HCT116 (cell line): Measurements from ENCODE around the gene RIPOR2. TPM values are rescaled to one million over a fixed set of nuclear protein-coding genes. Genes with fewer than 3 reads are reported as not detected.

Experiments
- ATAC-seq: fragments of 200-7000 bp; cut with Tn5 transposase; 2 replicates; pipeline ENCODE4 v1.9.1; 2020; ENCODE audit warnings: mild to moderate bottlenecking, moderate library complexity
- BruUV-seq: library from RNA; stranded (reverse); fragments of 400-500 nt; replicated peaks from 2 replicates; lab custom pipeline; 2021; lab: Mats Ljungman, UMichigan
- CTCF ChIA-PET: fragments of 300-600 bp; sonication (Branson Sonifier 250); formaldehyde crosslinking; loops from one replicate; lab custom pipeline; 2021; ENCODE audit warnings: antibody characterized with exemption; lab: Charles Lee
- POLR2A ChIA-PET: fragments of 300-600, 350-600 bp; sonication (Branson Sonifier 250); formaldehyde crosslinking; loops from one replicate; lab custom pipeline; 2021; ENCODE audit warnings: antibody characterized with exemption; lab: Charles Lee
- RAD21 ChIA-PET, 2 experiments: fragments of 300-600 bp; sonication (Branson Sonifier 250); formaldehyde crosslinking; loops; one replicate each; lab custom pipeline; 2023; ENCODE audit warnings: low total read pairs in 2 of 2; ENCODE audit not compliant: uncharacterized antibody in 2 of 2, unreplicated experiment in 2 of 2, low non-redundant PET in 1 of 2; lab: Charles Lee
- DNase-seq: peaks from one replicate; pipeline ENCODE4 v3.0.0-alpha.2; 2010; ENCODE audit warnings: low read depth, low spot score
- H2AFZ ChIP-seq: fragments of 200-600 bp; shearing (Covaris generic), sonication (generic); 2 replicates; pipeline ENCODE4 v1.6.1; 2017; ENCODE audit warnings: low read depth, mixed run types, mixed read lengths, antibody characterized with exemption, low read length; ENCODE audit not compliant: poor library complexity, severe bottlenecking
- H3K27ac ChIP-seq: 2 replicates; pipeline ENCODE4 v1.5.1; 2012; ENCODE audit warnings: low read depth, low read length
- H3K27me3 ChIP-seq: fragments of 200-600 bp; sonication (generic); 2 replicates; pipeline ENCODE4 v1.6.1; 2016; ENCODE audit warnings: mixed run types, low read length, mixed read lengths; ENCODE audit not compliant: insufficient read depth
- H3K36me3 ChIP-seq, 2 experiments: fragments of 200-500 bp in 1 of 2; fragments of 200-600 bp in 1 of 2; sonication (Bioruptor generic) in 1 of 2; sonication (generic) in 1 of 2; 2 replicates each; pipeline versions ENCODE4 v1.5.1 to v1.6.1; 2014 to 2016; ENCODE audit warnings: low read length in 2 of 2, inconsistent platforms in 1 of 2, mixed read lengths in 1 of 2, mixed run types in 1 of 2; ENCODE audit not compliant: insufficient read depth in 2 of 2, control insufficient read depth in 1 of 2
- H3K4me1 ChIP-seq, 2 experiments: fragments of 200-600 bp in 1 of 2; sonication (generic) in 1 of 2; 2 replicates each; pipeline versions ENCODE4 v1.5.1 to v1.6.1; 2012 to 2017; ENCODE audit warnings: low read length in 2 of 2, inconsistent platforms in 1 of 2, mild to moderate bottlenecking in 1 of 2, mixed read lengths in 1 of 2, mixed run types in 1 of 2, moderate library complexity in 1 of 2; ENCODE audit not compliant: insufficient read depth in 2 of 2, control insufficient read depth in 1 of 2
- H3K4me2 ChIP-seq: fragments of 200-600 bp; sonication (generic); 2 replicates; pipeline ENCODE4 v1.6.1; 2017; ENCODE audit warnings: mixed run types, low read length, mixed read lengths
- H3K4me3 ChIP-seq, 2 experiments: fragments of 200-600 bp in 1 of 2; sonication (generic) in 1 of 2; replicated peaks in 1 of 2; 2 replicates each; pipeline ENCODE4 v1.5.1; 2011 to 2016; ENCODE audit warnings: low read length in 2 of 2, control low read depth in 1 of 2, low read depth in 1 of 2, mild to moderate bottlenecking in 1 of 2, mixed read lengths in 1 of 2, mixed run types in 1 of 2
- H3K79me2 ChIP-seq: fragments of 200-600 bp; sonication (generic); 2 replicates; pipeline ENCODE4 v1.6.1; 2017; ENCODE audit warnings: mild to moderate bottlenecking, mixed run types, low read length, moderate library complexity, mixed read lengths; ENCODE audit not compliant: insufficient read depth
- H3K9ac ChIP-seq: fragments of 200-600 bp; sonication (generic); 2 replicates; pipeline ENCODE4 v1.6.1; 2016; ENCODE audit warnings: low read length, mixed read lengths
- H3K9me2 ChIP-seq: fragments of 200-600 bp; sonication (generic), shearing (Covaris generic); 2 replicates; pipeline ENCODE4 v1.6.1; 2017; ENCODE audit warnings: mixed run types, mild to moderate bottlenecking, moderate library complexity; ENCODE audit not compliant: insufficient read depth
- H3K9me3 ChIP-seq, 2 experiments: fragments of 200-500 bp in 1 of 2; fragments of 200-600 bp in 1 of 2; sonication (Bioruptor generic) in 1 of 2; sonication (generic) in 1 of 2; 2 replicates each; pipeline ENCODE4 v1.6.1; 2014 to 2017; ENCODE audit warnings: low read length in 2 of 2, mixed read lengths in 2 of 2, inconsistent platforms in 1 of 2, low read depth in 1 of 2, mild to moderate bottlenecking in 1 of 2, mixed run types in 1 of 2, moderate library complexity in 1 of 2; ENCODE audit not compliant: control insufficient read depth in 1 of 2, insufficient read depth in 1 of 2
- H4K20me1 ChIP-seq: fragments of 200-600 bp; sonication (generic), shearing (Covaris generic); 2 replicates; pipeline ENCODE4 v1.6.1; 2017; ENCODE audit warnings: mixed run types, mild to moderate bottlenecking, moderate library complexity; ENCODE audit not compliant: insufficient read depth
- CEBPB ChIP-seq: IDR thresholded peaks from 2 replicates; pipeline ENCODE4 v1.6.1; 2012; ENCODE audit warnings: low read depth
- EGR1 ChIP-seq: IDR thresholded peaks from 2 replicates; pipeline ENCODE4 v1.6.1; 2012; ENCODE audit warnings: low read depth
- ELF1 ChIP-seq: IDR thresholded peaks from 2 replicates; pipeline ENCODE4 v1.6.1; 2012; ENCODE audit warnings: low read depth, borderline replicate concordance
- EZH2 ChIP-seq: fragments of 200-600 bp; sonication (generic); IDR thresholded peaks from 2 replicates; pipeline ENCODE4 v1.6.1; 2017; ENCODE audit warnings: antibody characterized with exemption, mixed run types
- EZH2phosphoT487 ChIP-seq: fragments of 200-600 bp; IDR thresholded peaks from 2 replicates; pipeline ENCODE4 v1.6.1; 2018; ENCODE audit warnings: antibody characterized with exemption, borderline replicate concordance
- FOSL1 ChIP-seq: IDR thresholded peaks from 2 replicates; pipeline ENCODE4 v1.6.1; 2012; ENCODE audit warnings: low read depth
- JUND ChIP-seq: IDR thresholded peaks from 2 replicates; pipeline ENCODE4 v1.6.1; 2012
- POLR2A ChIP-seq: IDR thresholded peaks from 2 replicates; pipeline ENCODE4 v1.7.0; 2011; ENCODE audit warnings: borderline replicate concordance; ENCODE audit not compliant: insufficient read depth, insufficient read length; ENCODE audit errors: extremely low read depth
- POLR2AphosphoS5 ChIP-seq: IDR thresholded peaks from 2 replicates; pipeline ENCODE4 v1.6.1; 2011; ENCODE audit warnings: mild to moderate bottlenecking, low read depth, low read length, moderate library complexity
- RAD21 ChIP-seq: IDR thresholded peaks from 2 replicates; pipeline ENCODE4 v1.6.1; 2012; ENCODE audit warnings: low read depth, mild to moderate bottlenecking
- SP1 ChIP-seq: IDR thresholded peaks from 2 replicates; pipeline ENCODE4 v1.6.1; 2012; ENCODE audit warnings: low read depth
- SRF ChIP-seq: IDR thresholded peaks from 2 replicates; pipeline ENCODE4 v1.6.1; 2012; ENCODE audit warnings: low read depth
- YY1 ChIP-seq: IDR thresholded peaks from 2 replicates; pipeline ENCODE4 v1.6.1; 2011; ENCODE audit warnings: low read length, low read depth, moderate library complexity, mild to moderate bottlenecking; ENCODE audit not compliant: insufficient replicate concordance; ENCODE audit errors: extremely low read depth
- ZNF274 ChIP-seq: fragments of 200-500 bp; sonication (Bioruptor generic); IDR thresholded peaks from 2 replicates; pipeline ENCODE4 v1.6.1; 2014; ENCODE audit warnings: mild to moderate bottlenecking, low read depth, low read length, inconsistent platforms
- intact Hi-C: fragments of 100-400 bp; cut with micrococcal nuclease; formaldehyde crosslinking; loops from 2 replicates; pipeline ENCODE4 v1.10.0; 2022
- total RNA-seq: library from RNA; stranded (reverse); gene quantifications from one replicate; pipeline ENCODE4 v1.2.1, GENCODE V29; 2021; ENCODE audit not compliant: unreplicated experiment
- TF ChIP-seq, protein P1 (sequence below): IDR thresholded peaks from 2 replicates; pipeline ENCODE4 v1.6.1; 2012
- TF ChIP-seq, protein P2 (sequence below), 3 experiments: fragments of 200-600 bp in 1 of 3; sonication (generic) in 1 of 3; IDR thresholded peaks in 2 of 3; conservative IDR thresholded peaks in 1 of 3; 2 replicates each; pipeline ENCODE4 v1.5.1; 2012 to 2017; ENCODE audit warnings: low read depth in 2 of 3, low read length in 2 of 3, antibody characterized with exemption in 1 of 3, borderline replicate concordance in 1 of 3, control low read depth in 1 of 3, mild to moderate bottlenecking in 1 of 3, mixed read lengths in 1 of 3, mixed run types in 1 of 3, moderate library complexity in 1 of 3; ENCODE audit not compliant: insufficient read depth in 1 of 3
- TF ChIP-seq, protein P3 (sequence below): IDR thresholded peaks from 2 replicates; pipeline ENCODE4 v1.6.1; 2012
- TF ChIP-seq, protein P4 (sequence below): IDR thresholded peaks from 2 replicates; pipeline ENCODE4 v1.6.1; 2011; ENCODE audit warnings: mild to moderate bottlenecking, low read length, moderate library complexity; ENCODE audit not compliant: insufficient replicate concordance; ENCODE audit errors: extremely low read depth

Gene RIPOR2
- total RNA-seq, 1 experiment from 2014 or later = 0.44 TPM

DNA sequence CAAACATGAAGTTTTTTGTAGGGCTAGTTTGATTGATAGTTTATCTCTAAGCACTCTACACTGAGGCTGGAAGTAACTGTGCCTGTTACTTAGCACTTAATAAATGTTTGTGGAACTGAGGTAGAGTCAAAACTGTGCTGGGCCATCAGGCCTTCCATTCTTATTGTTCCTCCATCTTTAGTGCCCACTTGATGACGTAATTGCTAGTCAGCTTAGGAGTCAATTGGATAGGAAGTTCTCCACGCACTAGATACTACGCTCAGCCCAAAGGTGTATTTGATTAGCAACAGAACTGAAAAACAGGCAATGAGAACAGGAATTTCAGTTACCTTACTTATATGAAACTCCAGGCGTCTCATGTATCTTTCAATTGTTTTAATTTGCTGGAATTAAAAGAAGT lies 67.0 kb downstream of the RIPOR2 start:
- no peak for ATAC-seq
- Histone ChIP-seq H3K79me2 (no peaks in the 10 kb centered on the region), H3K9ac (no peak overlapping the region), H3K27ac (no peak overlapping the region), H3K4me3 (no peak overlapping the region), H3K4me2 (no peak overlapping the region), H3K9me3 (no peaks in the 10 kb centered on the region), H3K36me3 (no peaks in the 10 kb centered on the region), H4K20me1 (no peaks in the 10 kb centered on the region), H2AFZ (no peak overlapping the region), H3K4me1 (no peaks in the 10 kb centered on the region), H3K27me3 (no peaks in the 10 kb centered on the region), H3K9me2 (no peaks in the 10 kb centered on the region)
- no TSS peak for BruUV-seq
- ChIA-PET RAD21 (no interaction called here), POLR2A (no interaction called here), CTCF (no interaction called here)
- no peak for TF ChIP-seq ZNF274
- DNase-seq = no peak
- intact Hi-C loops = no loop called here

DNA sequence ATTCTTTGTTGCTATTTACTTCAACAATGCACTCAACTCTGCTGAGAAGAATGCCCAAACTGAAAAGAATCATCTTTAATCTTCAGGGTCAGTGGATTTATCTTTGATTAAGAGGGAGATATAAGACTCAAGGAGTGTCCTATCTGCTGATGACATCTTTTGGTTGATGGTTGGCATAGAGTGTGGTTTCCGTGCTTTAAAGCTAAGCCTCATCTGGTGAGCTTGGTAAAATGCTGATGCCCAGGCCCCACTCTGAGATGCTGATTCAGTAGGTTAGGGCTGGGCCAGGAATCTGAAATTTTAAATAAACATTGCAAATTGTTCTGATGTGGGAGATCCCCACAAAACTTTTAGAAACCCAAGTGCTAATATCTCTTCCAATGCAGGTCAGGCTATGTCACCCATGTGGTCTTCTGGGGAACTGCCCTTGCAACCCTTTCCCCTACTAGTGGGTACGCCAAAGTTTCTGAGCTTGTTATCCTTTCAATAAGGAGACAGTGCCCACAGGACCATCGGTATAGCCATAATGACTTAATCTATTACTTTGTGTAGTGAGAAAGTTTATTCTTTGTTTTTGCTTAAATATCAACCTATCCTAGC lies 68.6 kb downstream of the RIPOR2 start:
- intact Hi-C loops = no loop called here
- Histone ChIP-seq H3K9me3 (no peaks in the 10 kb centered on the region), H4K20me1 (no peaks in the 10 kb centered on the region), H3K27ac (no peak overlapping the region), H3K27me3 (no peaks in the 10 kb centered on the region), H3K4me1 (no peaks in the 10 kb centered on the region), H3K79me2 (no peaks in the 10 kb centered on the region), H2AFZ (no peak overlapping the region), H3K9ac (no peak overlapping the region), H3K36me3 (no peaks in the 10 kb centered on the region), H3K9me2 (no peaks in the 10 kb centered on the region), H3K4me2 (no peak overlapping the region), H3K4me3 (no peak overlapping the region)
- ChIA-PET POLR2A (no interaction called here), RAD21 (no interaction called here), CTCF (interaction anchor here (1.8 kb wide), 1 partner anchor 11 kb away, joined by 5 read pairs; no protein-coding TSS in a partner anchor)
- ATAC-seq (no peak), DNase-seq (no peak)
- no TSS peak for BruUV-seq
- TF ChIP-seq YY1 (no peak), ZNF274 (no peak), JUND (no peak), ELF1 (no peak), POLR2A (no peak), EZH2 (no peak), RAD21 (no peak), SRF (no peak), FOSL1 (no peak), POLR2AphosphoS5 (no peak), EGR1 (no peak), SP1 (no peak), EZH2phosphoT487 (no peak), CEBPB (no peak)
- TF ChIP-seq, protein P1, sequence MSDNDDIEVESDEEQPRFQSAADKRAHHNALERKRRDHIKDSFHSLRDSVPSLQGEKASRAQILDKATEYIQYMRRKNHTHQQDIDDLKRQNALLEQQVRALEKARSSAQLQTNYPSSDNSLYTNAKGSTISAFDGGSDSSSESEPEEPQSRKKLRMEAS = no peak
- TF ChIP-seq, protein P2, sequence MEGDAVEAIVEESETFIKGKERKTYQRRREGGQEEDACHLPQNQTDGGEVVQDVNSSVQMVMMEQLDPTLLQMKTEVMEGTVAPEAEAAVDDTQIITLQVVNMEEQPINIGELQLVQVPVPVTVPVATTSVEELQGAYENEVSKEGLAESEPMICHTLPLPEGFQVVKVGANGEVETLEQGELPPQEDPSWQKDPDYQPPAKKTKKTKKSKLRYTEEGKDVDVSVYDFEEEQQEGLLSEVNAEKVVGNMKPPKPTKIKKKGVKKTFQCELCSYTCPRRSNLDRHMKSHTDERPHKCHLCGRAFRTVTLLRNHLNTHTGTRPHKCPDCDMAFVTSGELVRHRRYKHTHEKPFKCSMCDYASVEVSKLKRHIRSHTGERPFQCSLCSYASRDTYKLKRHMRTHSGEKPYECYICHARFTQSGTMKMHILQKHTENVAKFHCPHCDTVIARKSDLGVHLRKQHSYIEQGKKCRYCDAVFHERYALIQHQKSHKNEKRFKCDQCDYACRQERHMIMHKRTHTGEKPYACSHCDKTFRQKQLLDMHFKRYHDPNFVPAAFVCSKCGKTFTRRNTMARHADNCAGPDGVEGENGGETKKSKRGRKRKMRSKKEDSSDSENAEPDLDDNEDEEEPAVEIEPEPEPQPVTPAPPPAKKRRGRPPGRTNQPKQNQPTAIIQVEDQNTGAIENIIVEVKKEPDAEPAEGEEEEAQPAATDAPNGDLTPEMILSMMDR (IDR thresholded peaks at IDR 0.05 in 2 of 3, conservative IDR thresholded peaks at IDR 0.05 in 1 of 3; ENCODE audit: borderline replicate concordance in 1 of 3, insufficient read depth in 1 of 3, low read depth in 2 of 3, low read length in 2 of 3) = no peak
- TF ChIP-seq, protein P3, sequence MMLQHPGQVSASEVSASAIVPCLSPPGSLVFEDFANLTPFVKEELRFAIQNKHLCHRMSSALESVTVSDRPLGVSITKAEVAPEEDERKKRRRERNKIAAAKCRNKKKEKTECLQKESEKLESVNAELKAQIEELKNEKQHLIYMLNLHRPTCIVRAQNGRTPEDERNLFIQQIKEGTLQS = no peak
- TF ChIP-seq, protein P4, sequence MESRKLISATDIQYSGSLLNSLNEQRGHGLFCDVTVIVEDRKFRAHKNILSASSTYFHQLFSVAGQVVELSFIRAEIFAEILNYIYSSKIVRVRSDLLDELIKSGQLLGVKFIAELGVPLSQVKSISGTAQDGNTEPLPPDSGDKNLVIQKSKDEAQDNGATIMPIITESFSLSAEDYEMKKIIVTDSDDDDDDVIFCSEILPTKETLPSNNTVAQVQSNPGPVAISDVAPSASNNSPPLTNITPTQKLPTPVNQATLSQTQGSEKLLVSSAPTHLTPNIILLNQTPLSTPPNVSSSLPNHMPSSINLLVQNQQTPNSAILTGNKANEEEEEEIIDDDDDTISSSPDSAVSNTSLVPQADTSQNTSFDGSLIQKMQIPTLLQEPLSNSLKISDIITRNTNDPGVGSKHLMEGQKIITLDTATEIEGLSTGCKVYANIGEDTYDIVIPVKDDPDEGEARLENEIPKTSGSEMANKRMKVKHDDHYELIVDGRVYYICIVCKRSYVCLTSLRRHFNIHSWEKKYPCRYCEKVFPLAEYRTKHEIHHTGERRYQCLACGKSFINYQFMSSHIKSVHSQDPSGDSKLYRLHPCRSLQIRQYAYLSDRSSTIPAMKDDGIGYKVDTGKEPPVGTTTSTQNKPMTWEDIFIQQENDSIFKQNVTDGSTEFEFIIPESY = no peak
